ENCODE results near the gene ADK.

GRCh38 chr10:74189999-74190421 lies 39.0 kb downstream of the ADK start:
- TF ChIP-seq POLR2AphosphoS5 (IDR thresholded peaks at IDR 0.05) (peak in 2 of 3 donors; percentile 26 to 74), CTCF (IDR thresholded peaks at IDR 0.05) (no peak)

Measured in breast epithelium (tissue), 3 donors.